ENCODE data around the gene GHDC.
"Not testable (repeated sequence)": the region's sequence is repeated elsewhere in the genome, so short reads cannot be mapped to it uniquely, and the experiment has no call there.

Gene GHDC

DNA sequence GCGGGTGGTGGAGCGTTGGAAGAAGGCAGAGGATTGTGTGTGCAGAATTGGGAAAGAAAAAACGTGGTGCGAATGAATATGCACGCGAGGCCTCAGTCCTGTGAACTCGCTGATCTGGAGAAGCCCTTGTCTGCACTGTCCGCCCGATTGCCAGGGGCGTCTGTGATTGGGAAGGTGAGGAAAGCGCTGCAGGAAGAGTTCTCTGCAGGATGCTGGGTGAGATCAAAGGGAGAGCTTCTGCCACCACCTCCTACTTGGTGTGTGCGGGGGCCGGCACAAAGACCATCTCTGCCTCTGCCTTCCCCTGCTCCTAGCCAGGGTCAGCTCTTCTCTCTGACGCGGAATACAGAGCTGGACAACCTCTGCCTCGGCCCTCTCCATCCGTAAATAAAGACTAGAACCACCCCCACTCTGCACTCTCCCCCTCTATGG, 38.7 kb downstream of the GHDC start:
- H3K27ac ChIP-seq (ENCODE audit: low read depth, low read length), result no peak overlapping the region
- H3K4me1 ChIP-seq (ENCODE audit: control insufficient read depth in 1 of 2, insufficient read depth in 2 of 2, low read length in 2 of 2), result peaks cover 12 to 14% of the 10 kb centered on the region in 2 donors
- peaks cover 0 to 11% of the 10 kb centered on the region in 2 donors for H3K36me3 ChIP-seq (ENCODE audit: control insufficient read depth in 1 of 2, insufficient read depth in 2 of 2, low read length in 2 of 2)
- no peak overlapping the region for H3K9ac ChIP-seq (ENCODE audit: low read depth in 1 of 2, low read length in 2 of 2)
- H3K9me3 ChIP-seq (ENCODE audit: control insufficient read depth in 1 of 2, low read length in 2 of 2), result no peaks in the 10 kb centered on the region
- H3K27me3 ChIP-seq (ENCODE audit: control insufficient read depth in 1 of 2, insufficient read depth in 2 of 2, low read length in 2 of 2), result no peaks in the 10 kb centered on the region
- peak overlapping the region; percentile 52 to 57 for H3K4me3 ChIP-seq (ENCODE audit: low read depth in 1 of 2, low read length in 2 of 2)

DNA sequence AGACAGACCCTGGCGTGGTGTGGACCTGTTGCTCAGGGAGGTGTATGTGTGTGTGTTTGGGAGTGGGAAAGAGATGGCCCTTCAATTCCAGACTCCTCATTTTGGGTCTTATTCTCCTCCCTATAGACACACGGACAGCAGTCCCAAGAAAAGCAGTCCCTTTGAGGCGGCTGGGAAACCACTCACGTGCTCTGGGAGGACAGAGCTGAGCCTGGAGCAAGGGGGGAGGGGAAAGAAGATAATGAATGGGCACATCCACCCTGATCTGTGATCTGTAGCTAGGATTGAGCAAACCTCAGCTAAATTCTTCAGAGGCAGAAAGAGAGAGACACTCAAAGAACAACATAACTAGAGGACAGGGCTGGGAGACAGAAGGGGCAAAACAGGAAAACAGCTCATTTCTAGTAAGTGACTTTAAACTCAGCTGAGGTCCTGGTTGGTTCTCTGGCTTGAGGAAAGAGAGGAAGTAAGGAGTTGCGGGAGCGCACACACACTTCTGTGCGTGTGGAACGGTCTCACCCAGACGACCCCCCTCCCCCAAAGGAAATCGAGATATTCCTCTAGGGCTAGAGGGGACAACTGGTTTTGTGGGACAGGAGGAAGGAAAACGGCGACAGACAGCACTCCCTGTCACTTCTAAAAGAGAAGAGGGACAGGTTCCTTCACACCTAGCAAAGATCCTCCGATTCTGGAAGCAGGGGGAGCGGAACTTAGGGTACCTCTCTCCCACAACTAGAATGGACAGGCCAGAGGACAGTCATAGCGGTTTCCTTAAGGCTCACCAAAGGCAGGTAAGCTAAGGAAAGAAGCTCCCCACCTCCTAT, 40.2 kb downstream of the GHDC start:
- H3K9me3 ChIP-seq (ENCODE audit: control insufficient read depth in 1 of 2, low read length in 2 of 2), result no peaks in the 10 kb centered on the region
- peak overlapping the region; percentile 55 for H3K27ac ChIP-seq (ENCODE audit: low read depth, low read length)
- H3K4me3 ChIP-seq (ENCODE audit: low read depth in 1 of 2, low read length in 2 of 2), result peak overlapping the region; percentile 83 to 100
- peak overlapping the region; percentile 95 to 98 for H3K9ac ChIP-seq (ENCODE audit: low read depth in 1 of 2, low read length in 2 of 2)
- no peaks in the 10 kb centered on the region for H3K27me3 ChIP-seq (ENCODE audit: control insufficient read depth in 1 of 2, insufficient read depth in 2 of 2, low read length in 2 of 2)
- H3K36me3 ChIP-seq (ENCODE audit: control insufficient read depth in 1 of 2, insufficient read depth in 2 of 2, low read length in 2 of 2), result peaks cover 0 to 18% of the 10 kb centered on the region in 2 donors
- H3K4me1 ChIP-seq (ENCODE audit: control insufficient read depth in 1 of 2, insufficient read depth in 2 of 2, low read length in 2 of 2), result peaks cover 12 to 14% of the 10 kb centered on the region in 2 donors

DNA sequence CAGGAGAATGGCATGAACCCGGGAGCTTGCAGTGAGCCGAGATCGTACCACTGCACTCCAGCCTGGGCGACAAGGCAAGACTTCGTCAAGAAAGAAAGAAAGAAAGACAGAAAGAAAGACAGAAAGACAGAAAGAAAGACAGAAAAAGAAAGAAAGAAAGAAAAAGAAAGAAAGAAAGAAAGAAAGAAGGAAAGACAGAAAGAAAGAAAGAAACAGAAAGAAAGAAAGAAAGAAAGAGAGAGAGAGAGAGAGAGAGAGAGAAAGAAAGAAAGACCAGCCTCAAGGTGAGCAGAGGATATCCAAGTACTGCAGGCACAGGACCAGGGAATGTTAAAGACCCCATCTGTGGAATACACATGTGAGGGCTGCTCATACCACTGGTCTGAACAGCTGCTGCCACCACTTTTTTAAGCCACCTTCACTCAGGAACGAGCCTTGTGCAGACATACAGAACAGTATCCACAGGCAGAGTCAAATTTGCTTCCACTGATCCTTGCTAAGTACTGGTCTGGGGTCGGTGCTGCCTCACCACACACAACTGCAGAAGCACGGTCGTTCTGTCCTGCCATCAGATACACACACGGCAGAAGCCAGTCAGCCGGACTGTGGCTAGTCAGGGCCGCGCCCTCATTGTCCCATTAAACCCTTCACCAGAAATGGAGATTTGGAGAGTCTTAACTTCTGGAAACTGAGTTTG, 47.2 kb downstream of the GHDC start:
- no peaks in the 10 kb centered on the region for H3K27me3 ChIP-seq (ENCODE audit: control insufficient read depth in 1 of 2, insufficient read depth in 2 of 2, low read length in 2 of 2)
- H3K4me1 ChIP-seq (ENCODE audit: control insufficient read depth in 1 of 2, insufficient read depth in 2 of 2, low read length in 2 of 2), result no peaks in the 10 kb centered on the region
- H3K4me3 ChIP-seq (ENCODE audit: low read depth in 1 of 2, low read length in 2 of 2), result no peak overlapping the region
- H3K36me3 ChIP-seq (ENCODE audit: control insufficient read depth in 1 of 2, insufficient read depth in 2 of 2, low read length in 2 of 2), result peaks cover 4 to 57% of the 10 kb centered on the region in 2 donors
- H3K27ac ChIP-seq (ENCODE audit: low read depth, low read length), result no peak overlapping the region
- no peaks in the 10 kb centered on the region for H3K9me3 ChIP-seq (ENCODE audit: control insufficient read depth in 1 of 2, low read length in 2 of 2)
- no peak overlapping the region for H3K9ac ChIP-seq (ENCODE audit: low read depth in 1 of 2, low read length in 2 of 2)

DNA sequence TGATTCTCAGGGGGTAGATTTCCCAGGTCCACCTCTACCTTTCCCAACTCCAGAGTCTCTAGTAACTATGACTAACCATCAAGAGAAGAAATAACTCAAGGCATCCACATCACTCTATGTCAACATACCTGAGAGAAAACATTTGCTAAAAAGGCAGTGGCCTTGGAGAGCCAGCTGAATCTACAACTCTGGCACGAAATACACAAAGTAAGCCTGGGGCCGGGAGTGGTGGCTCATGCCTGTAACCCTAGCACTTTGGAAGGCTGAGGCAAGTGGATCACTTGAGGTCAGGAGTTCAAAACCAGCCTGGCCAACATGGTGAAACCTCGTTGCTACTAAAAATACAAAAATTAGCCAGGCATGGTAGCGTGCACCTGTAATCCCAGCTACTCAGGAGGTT, 51.2 kb downstream of the GHDC start:
- not testable (repeated sequence) for H3K9me3 ChIP-seq (ENCODE audit: control insufficient read depth in 1 of 2, low read length in 2 of 2); H3K27ac ChIP-seq (ENCODE audit: low read depth, low read length); H3K27me3 ChIP-seq (ENCODE audit: control insufficient read depth in 1 of 2, insufficient read depth in 2 of 2, low read length in 2 of 2); H3K4me3 ChIP-seq (ENCODE audit: low read depth in 1 of 2, low read length in 2 of 2); H3K9ac ChIP-seq (ENCODE audit: low read depth in 1 of 2, low read length in 2 of 2)
- Histone ChIP-seq H3K36me3 (ENCODE audit: control insufficient read depth in 1 of 2, insufficient read depth in 2 of 2, low read length in 2 of 2) (peaks cover 0 to 44% of the 10 kb centered on the region in 2 donors), H3K4me1 (ENCODE audit: control insufficient read depth in 1 of 2, insufficient read depth in 2 of 2, low read length in 2 of 2) (peaks cover 9 to 13% of the 10 kb centered on the region in 2 donors)

DNA sequence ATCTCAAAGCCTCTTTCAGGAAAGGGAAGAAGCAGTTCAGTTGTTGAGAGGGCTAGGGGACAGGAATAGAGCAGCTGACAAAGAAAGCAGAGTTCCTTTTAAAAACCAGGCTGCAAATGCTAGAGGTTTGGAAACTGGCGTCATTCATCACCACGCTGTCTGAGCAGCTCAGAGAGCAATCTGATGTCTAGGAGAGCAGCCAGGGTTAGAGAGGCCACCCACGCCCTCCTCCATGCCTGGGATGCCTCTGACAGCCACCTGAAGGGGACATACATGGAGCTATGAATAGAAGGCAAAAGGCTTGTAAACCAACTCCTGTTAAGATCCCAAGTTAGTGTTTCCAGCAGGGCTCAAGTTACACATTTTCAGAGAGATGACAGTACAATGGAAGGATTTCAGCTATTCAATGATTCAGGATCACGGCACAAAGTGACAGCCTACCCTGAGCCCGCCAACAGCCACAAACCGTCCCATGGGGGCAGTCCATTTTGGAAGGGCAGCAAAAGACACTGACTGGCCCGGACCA, 51.9 kb downstream of the GHDC start:
- H3K9ac ChIP-seq (ENCODE audit: low read depth in 1 of 2, low read length in 2 of 2), result no peak overlapping the region

DNA sequence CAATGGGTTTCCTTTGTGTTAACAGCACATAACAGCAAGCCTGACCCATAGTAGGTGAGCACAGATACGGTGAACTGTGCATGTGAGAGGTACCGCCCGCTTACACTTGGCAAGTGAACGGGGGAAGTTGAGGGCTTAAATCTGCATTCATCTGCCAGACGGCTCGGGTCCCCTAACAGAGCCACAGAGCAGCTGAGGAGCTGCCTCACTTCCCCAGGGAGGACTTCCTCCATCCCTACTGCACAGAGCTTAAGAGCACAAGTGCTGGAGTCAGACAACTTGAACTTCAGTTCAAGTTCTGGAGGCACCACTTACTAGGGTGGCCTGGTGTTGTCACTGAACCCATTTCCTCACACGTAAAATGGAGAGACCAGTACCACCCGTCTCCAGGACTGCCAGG, 52.9 kb downstream of the GHDC start:
- H3K36me3 ChIP-seq (ENCODE audit: control insufficient read depth in 1 of 2, insufficient read depth in 2 of 2, low read length in 2 of 2), result peaks cover 0 to 36% of the 10 kb centered on the region in 2 donors
- H3K27ac ChIP-seq (ENCODE audit: low read depth, low read length), result no peak overlapping the region
- no peak overlapping the region for H3K9ac ChIP-seq (ENCODE audit: low read depth in 1 of 2, low read length in 2 of 2)
- no peak overlapping the region for H3K4me3 ChIP-seq (ENCODE audit: low read depth in 1 of 2, low read length in 2 of 2)
- peaks cover 19 to 20% of the 10 kb centered on the region in 2 donors for H3K4me1 ChIP-seq (ENCODE audit: control insufficient read depth in 1 of 2, insufficient read depth in 2 of 2, low read length in 2 of 2)
- no peaks in the 10 kb centered on the region for H3K27me3 ChIP-seq (ENCODE audit: control insufficient read depth in 1 of 2, insufficient read depth in 2 of 2, low read length in 2 of 2)
- H3K9me3 ChIP-seq (ENCODE audit: control insufficient read depth in 1 of 2, low read length in 2 of 2), result no peaks in the 10 kb centered on the region

More for the DNA sequence above, 51.9 kb downstream of the GHDC start:
- H3K9me3 ChIP-seq (ENCODE audit: control insufficient read depth in 1 of 2, low read length in 2 of 2), result no peaks in the 10 kb centered on the region
- H3K27me3 ChIP-seq (ENCODE audit: control insufficient read depth in 1 of 2, insufficient read depth in 2 of 2, low read length in 2 of 2), result no peaks in the 10 kb centered on the region
- H3K27ac ChIP-seq (ENCODE audit: low read depth, low read length), result no peak overlapping the region
- H3K4me3 ChIP-seq (ENCODE audit: low read depth in 1 of 2, low read length in 2 of 2), result no peak overlapping the region
- H3K36me3 ChIP-seq (ENCODE audit: control insufficient read depth in 1 of 2, insufficient read depth in 2 of 2, low read length in 2 of 2), result peaks cover 0 to 39% of the 10 kb centered on the region in 2 donors
- peaks cover 13 to 15% of the 10 kb centered on the region in 2 donors for H3K4me1 ChIP-seq (ENCODE audit: control insufficient read depth in 1 of 2, insufficient read depth in 2 of 2, low read length in 2 of 2)

DNA sequence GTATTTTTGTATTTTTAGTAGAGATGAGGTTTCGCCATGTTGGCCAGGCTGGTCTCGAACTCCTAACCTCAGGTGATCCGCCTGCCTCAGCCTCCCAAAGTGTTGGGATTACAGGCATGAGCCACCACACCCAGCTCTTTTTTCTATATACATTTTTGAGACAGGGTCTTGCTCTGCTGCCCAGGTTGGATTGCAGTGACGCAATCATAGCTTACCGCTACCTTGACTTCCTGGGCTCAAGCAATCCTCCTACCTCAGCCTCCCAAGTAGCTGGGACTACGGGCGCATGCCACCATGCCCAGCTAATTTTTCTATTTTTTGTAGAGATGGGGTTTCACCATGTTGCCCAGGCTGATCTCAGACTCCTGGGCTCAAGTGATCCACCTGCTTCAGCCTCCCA, 53.6 kb downstream of the GHDC start:
- not testable (repeated sequence) for H3K9me3 ChIP-seq (ENCODE audit: control insufficient read depth in 1 of 2, low read length in 2 of 2); H3K27me3 ChIP-seq (ENCODE audit: control insufficient read depth in 1 of 2, insufficient read depth in 2 of 2, low read length in 2 of 2); H3K27ac ChIP-seq (ENCODE audit: low read depth, low read length); H3K9ac ChIP-seq (ENCODE audit: low read depth in 1 of 2, low read length in 2 of 2); H3K4me3 ChIP-seq (ENCODE audit: low read depth in 1 of 2, low read length in 2 of 2)
- Histone ChIP-seq H3K36me3 (ENCODE audit: control insufficient read depth in 1 of 2, insufficient read depth in 2 of 2, low read length in 2 of 2) (peaks cover 0 to 32% of the 10 kb centered on the region in 2 donors), H3K4me1 (ENCODE audit: control insufficient read depth in 1 of 2, insufficient read depth in 2 of 2, low read length in 2 of 2) (peaks cover 26% of the 10 kb centered on the region in 2 donors)

All from duodenal mucosa (tissue), 2 donors.